Fibroblast of the conjunctiva (primary cell): ENCODE results near the gene TBC1D1.

Experiments used
- DNase-seq: peaks from one replicate; pipeline ENCODE4 v3.0.0-alpha.2; 2010; ENCODE audit warnings: low read depth

Gene TBC1D1

DNA sequence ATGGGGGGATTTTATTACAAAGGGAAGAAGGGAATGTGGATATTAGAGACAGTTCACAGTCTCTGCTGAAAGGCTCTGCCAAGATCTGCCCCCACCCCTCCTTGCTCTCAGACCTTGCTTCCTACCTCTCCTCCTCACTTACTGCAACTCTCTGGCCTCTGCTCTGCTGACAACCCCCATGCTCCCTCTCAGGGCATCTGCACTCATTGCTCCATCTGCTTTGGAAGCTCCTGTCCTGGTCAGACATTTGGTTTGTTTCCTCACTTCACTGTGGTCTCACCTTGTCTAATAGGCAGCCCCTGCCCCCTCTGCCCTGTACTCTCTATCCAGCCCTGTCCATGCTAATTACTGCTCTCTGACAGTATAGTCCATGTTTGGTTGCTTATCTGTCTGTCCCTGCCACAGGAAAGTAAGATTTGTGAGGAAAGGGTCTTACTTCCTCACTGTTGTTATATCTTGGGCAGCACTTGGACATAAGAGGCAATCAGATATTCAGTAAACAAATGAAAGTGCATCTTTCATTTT lies 258.6 kb downstream of the TBC1D1 start:
- no peak for DNase-seq

GRCh38 chr4:38149997-38150671 lies 259.2 kb downstream of the TBC1D1 start:
- DNase-seq = peak; percentile 44

- peak; percentile 56 for DNase-seq
Observed at GRCh38 chr4:38150766-38151165, 259.9 kb downstream of the TBC1D1 start.

DNA sequence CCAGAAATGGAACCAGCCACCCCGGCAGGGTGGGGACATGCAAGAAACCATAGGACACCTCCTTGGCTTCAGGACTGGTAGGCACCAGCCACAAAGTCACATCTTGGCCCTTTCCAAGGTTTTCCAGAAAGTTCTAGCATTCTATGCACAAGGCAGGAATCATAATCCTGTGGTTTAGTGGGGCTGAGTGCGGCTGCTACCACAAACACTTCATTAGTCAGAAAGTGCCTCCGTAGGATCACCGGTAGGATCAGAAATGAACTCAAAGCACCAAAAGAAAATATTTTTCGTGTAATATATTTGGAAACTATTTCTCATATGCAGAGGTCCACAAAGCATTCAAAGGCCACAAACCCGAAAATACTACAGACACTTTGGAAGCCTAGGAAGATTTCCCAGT lies 261.0 kb downstream of the TBC1D1 start:
- no peak for DNase-seq

- no peak for DNase-seq
Observed at GRCh38 chr4:38152305-38152704, 261.4 kb downstream of the TBC1D1 start.

- no peak for DNase-seq
Observed at GRCh38 chr4:38152721-38153386, 262.0 kb downstream of the TBC1D1 start.

GRCh38 chr4:38153387-38153760 lies 262.5 kb downstream of the TBC1D1 start:
- DNase-seq = no peak

DNA sequence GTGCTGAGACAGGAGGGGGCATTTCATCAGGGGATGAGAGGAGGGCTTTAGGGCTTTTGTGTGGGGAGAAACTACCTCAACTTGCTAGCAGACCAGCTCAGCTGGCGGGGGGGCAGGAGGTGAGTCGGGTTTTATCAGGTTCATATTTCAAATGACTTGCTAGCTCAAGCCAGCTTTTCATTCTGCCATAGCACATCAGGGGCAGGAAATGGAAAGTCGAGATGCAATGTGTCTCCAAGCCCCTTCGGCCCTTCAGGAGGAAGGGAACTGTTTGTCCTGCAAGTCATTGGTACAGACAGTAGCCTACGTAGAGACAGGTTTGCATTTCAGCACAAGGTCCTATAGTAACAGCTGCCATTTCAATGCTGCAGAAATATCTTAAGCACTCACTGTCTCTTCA lies 263.4 kb downstream of the TBC1D1 start:
- DNase-seq = no peak

GRCh38 chr4:38154681-38155588 lies 264.1 kb downstream of the TBC1D1 start:
- peak; percentile 80 for DNase-seq

DNA sequence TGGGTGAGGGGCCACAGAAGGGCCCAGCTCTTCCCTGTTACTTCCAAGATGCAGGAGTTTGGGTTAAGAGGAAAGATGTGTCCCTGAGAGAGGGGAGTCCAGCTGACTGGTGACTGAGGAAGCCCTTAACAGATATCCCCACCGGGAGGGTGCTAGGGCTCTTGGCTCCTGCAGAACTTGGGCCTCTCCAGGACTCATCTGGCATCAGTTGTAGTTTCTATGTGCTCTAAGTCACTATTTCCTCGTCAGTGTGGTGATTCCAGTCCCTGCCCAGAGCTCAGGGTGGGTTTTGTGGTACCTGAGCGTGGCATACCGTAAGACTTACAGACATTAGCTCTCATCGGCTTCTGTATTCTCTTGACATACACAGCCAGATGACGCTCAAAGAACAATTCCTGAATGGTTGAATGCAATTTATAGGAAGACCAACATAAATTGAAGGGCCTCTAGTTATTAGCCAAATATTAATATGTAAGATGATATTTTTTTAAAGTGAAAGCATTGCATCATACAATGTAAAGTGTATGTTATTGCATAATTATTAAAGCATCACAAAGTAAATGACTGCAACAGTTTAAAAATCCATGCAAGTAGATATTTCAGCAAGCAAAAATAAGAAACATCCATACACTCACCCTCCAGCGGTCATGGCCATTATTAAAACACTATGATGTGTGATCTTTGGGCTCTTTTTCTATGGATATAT lies 264.9 kb downstream of the TBC1D1 start:
- peak; percentile 36 for DNase-seq

- no peak for DNase-seq
Observed at GRCh38 chr4:38157592-38157991, 266.7 kb downstream of the TBC1D1 start.

- DNase-seq = peak; percentile 92
Observed at GRCh38 chr4:38160487-38161207, 269.8 kb downstream of the TBC1D1 start.

- DNase-seq = no peak
Observed at GRCh38 chr4:38161208-38162113, 270.6 kb downstream of the TBC1D1 start.

DNA sequence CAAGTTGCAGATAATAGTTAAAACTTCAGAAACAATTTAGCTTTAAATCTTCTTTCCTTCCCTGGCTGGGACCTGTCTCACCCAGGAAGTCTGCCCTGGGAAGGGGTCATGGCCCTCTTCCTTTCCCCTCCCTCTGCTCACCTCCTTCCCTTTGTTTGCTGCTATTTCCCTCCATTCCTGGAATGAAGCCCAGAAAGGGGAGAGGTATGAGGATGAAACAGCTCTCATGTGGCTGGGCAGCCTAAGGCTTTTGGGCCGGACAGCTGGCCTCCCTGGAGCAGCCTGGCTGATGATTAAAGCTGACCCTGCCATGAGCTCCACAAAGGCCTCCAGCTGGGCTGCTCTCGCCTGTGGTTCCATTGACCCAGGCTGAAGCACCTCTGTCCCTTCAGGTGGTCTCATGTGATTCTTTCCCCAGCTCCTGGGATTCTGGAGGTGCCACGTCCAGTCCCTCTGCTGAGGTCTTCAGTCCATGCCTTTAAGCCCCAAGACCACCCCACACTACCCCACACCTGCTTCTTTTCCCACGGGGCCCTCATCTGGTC lies 271.4 kb downstream of the TBC1D1 start:
- DNase-seq = peak; percentile 49

DNA sequence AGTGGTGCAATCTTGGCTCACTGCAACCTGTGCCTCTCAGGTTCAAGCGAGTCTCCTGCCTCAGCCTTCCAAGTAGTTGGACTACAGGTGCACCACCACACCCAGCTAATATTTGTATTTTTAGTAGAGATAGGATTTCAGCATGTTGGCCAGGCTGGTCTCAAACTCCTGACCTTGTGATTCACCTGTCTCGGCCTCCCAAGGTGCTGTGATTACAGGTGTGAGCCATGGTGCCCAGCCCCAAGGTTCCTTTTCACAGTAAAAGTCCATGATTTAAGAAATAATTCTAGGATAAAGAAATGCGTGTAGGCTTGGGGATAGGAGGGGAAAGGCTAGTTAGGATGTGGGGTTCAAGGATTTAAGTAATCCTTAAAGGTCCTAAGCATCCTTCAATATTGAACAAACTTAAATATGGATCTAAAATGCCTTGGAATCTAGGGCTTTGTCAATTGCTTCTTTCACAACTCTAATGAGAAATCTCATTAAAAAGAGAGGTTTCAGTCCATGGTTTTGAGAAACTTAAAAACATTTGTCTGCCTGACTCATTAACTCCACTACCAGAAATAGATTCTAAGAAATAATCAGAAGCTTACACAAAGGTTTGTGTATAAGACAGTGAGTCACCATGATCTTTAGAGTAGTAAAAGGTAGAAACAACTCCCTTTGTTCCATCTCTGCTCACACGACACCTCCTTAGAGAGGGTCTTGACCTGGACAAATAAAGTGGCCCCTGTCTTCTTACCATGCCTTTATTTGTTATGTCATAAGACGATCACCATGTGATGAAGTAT lies 272.5 kb downstream of the TBC1D1 start:
- DNase-seq = no peak

DNA sequence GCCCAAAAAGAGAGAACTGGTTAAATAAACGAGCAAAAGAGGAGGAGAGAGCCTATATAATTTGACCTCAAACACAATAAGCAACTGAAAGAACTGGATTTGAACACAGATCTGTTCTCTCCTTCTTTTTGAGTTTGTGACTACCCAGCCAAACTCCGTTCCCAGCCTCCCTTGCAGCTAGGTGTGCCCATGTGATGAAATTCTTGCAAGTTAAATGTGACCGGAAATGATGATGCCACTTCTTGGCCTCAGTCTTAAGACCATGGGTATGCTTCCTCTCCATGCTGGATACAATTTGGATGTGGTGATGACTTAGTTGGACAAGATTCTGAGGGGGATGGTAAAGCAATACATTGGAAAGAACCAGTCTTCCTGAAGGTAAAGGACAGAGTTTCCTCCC lies 273.5 kb downstream of the TBC1D1 start:
- DNase-seq = no peak

DNA sequence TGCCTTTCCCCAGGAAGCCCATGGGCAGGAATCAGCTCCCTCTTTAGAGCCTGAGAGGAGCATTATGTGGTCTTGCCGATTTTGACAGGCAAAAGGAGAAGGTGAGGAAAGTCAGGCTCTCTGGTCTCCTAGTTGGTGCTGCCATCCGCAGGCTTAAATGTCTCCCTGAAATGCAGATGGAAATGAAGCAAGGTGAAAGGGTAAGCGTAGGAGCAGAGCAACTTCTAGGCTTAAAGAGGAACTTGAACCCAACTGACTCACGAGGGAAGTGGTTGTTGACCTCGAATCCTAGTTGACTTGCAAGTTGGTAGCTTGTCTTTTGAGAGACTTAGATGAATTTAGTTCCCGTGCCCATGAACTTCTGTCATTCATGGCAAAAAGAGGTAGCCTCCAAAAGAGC lies 275.2 kb downstream of the TBC1D1 start:
- no peak for DNase-seq

GRCh38 chr4:38166768-38167167 lies 275.9 kb downstream of the TBC1D1 start:
- no peak for DNase-seq

DNA sequence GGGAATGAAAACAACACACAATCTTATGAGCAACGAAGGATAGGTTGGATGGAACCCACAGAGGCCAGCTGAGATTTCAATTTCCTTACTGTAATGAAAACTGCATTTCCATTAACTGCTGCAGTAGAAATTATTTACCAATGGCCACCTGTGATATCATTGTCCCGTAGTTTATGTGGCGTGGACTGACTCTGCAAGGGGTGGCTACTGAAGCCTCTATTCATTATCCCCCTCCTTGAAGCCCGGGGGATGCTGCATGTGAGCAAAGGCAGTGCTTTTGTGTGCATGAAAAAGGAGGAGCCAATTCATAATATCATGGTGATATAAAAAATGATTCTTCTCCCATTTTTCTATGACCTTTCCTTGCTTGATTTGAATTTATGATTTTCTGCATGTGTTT lies 277.1 kb downstream of the TBC1D1 start:
- DNase-seq = no peak
